GM11168 (cell line): ENCODE measurements around the gene CRKL.
"Not testable (repeated sequence)": the region's sequence is repeated elsewhere in the genome, so short reads cannot be mapped to it uniquely, and the experiment has no call there.

Source experiments
- in situ Hi-C: fragments of 300-500 bp; cut with MboI; formaldehyde crosslinking; loops from one replicate; pipeline ENCODE4 v1.12.0; 2022; ENCODE audit warnings: low sequenced_read_pairs; ENCODE audit not compliant: unreplicated experiment

CRKL gene

DNA sequence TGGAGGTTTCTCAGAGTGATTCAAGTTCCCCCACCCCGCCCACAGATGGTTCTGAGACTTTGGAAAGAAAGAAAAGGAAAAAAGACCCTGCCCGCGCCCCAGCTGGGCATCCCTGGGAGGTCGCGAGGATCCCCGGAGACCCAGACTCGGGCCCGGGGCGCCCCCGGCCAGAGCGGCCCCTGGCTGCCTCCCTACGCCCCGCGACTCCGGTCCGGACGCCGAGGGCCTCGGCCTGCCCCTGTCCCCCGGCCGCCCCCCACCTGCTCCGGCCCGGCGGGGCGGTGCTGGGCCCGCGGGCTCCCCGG, 47.5 kb downstream of the CRKL start:
- in situ Hi-C loops = no loop called here

DNA sequence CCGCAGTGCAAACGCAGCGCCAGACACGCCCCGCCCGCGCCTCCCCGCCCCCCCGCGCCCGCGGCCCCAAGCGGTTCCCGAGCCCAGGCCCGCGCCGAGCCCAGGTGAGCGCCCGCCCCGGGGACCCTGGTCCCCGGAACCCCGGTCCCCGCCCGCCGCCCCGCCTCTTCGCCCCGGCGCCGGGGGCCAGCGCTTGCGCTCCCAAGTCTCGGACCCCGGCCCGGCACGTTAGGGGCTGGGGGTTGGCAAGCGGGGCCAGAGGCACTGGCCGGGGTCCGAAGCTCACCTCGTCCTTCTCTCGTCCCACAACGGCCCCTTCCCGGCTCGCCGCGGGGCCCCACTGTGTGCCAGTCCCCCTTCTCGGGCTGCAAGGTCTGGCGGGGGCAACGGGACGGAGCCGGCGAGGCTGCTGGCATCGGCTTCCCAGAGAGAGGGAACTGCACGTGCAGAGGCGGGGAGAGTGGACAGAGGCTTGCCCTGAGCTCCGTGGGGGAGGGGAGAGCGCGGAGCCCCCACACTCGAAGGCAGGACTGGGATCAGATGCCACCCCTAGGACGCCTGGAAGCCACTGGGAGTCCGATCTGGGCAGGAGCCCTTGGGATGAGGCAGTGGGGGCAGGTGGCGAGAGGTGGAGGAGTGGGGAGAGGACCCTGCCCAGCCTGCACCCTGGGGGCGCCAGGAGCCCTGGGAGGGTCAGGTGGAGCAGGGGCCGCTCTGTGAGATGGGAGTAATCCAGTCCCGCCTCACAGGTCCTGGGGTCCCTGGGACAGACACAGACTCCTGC, 48.1 kb downstream of the CRKL start:
- in situ Hi-C loops = no loop called here

DNA sequence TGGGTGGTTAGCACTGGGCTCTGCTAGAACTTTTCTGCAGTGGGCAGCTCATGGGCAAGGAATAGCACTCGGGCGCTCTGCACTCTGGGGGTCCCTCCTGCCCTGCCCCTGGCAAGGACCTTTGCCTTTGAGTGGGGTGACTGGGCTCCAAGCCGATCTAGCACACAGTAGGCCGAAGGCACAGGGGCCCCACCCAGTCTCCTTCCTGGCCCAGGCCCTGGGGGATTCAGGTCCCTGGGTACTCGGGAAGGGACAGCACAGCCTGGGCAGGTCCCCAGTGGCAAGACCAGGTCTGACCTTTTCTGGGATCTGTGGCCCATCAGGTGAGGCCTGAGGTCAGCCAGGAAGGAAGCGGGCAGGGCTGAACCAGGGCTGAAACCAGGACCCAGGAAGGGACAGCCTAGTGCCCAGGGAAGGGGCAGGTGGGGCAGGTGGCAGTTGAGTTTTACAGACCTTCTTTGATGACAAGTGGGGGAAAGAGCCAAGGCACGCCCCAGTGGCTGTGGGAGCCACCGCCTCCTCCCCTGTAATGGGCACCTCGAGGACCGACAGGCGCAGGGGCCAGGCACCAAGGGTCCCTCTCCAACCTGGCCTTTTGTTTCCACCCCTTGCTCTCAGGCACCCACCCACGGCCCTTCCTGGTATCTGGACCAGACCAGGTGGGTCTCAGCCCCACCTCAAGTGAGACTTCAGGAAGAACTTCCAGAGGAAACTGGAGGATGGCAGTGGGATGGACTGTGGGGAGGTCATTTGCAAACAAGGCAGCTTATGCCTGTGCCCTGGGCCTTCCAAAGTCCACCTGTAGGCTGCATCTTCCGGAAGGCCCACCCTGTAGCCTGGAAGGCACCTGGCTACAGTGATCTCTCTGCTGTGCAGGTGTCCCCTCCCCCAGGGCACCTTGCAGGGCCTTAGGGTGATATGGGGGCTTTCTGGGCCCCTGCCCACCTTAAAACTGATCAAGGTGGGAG, 49.0 kb downstream of the CRKL start:
- in situ Hi-C loops = no loop called here

DNA sequence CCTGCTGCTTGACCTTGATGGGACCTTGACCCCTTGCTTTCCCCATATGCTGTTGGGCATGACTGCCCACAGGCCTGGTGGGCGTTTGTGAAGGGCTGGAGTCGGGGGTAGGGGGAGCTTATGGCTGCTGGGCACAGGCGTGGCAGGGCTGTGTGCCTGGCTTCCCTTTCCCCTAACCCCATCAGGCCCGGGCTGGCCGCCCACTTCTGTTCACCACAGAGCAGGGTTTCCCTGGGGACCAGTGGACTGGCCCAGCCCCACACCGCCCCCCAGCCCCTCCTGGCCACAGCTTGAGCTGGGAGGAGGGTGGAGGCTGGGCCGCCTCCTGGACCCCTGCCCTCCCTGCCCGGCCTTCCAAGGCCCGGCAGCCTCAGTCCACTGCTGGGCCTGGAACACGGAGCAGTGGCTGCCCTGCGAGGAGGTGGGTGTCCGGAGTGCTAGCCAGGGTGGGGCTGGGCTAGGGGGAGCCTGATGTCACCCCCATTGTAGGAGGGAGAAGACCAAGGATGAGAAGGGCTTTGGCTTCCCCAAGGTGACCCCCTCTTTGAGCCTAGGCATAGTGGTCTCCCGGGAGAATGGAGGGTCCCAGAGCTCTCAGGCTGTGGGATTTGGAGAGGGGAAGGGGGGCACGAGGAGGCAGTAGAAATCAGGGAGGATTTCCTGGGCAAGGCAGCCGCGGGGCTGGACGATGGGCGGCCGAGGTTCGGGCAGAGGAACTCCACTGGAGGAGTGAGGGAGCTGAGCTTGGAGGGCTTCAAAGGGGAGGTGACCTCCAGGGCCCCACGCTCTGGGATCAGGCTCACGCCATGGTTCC, 49.9 kb downstream of the CRKL start, which contains the start of gene AIFM3:
Gene AIFM3 (plus strand): TSS at position 373 of the 814 bp plus-strand sequence. CDS start 690 bp downstream, outside the sequence.
- in situ Hi-C loops = no loop called here

DNA sequence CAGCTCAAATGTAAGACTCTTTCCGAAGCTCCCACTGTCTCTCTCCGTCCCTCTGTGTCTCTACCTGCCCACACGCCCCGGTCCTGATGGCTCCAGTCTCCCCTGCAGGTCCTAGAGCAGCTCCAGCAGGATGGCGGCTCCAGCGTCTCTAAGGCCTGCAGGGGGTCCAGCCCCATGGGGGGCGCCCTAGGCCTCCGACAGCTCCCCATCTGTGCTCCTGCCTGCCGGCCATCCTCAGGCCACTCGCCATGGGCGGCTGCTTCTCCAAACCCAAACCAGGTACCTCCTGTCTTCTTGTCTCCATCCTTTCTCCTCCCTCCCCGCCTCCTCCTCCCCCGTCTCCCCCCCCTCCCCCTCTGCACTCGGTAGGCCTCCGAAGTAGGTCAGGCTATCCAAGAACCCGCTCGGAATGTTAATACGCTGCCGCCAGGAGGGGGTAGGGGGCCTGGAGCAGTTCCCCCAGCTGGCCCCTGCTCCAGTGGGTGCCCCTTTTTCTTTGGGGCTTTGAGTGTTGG, 50.5 kb downstream of the CRKL start:
- in situ Hi-C loops = no loop called here

DNA sequence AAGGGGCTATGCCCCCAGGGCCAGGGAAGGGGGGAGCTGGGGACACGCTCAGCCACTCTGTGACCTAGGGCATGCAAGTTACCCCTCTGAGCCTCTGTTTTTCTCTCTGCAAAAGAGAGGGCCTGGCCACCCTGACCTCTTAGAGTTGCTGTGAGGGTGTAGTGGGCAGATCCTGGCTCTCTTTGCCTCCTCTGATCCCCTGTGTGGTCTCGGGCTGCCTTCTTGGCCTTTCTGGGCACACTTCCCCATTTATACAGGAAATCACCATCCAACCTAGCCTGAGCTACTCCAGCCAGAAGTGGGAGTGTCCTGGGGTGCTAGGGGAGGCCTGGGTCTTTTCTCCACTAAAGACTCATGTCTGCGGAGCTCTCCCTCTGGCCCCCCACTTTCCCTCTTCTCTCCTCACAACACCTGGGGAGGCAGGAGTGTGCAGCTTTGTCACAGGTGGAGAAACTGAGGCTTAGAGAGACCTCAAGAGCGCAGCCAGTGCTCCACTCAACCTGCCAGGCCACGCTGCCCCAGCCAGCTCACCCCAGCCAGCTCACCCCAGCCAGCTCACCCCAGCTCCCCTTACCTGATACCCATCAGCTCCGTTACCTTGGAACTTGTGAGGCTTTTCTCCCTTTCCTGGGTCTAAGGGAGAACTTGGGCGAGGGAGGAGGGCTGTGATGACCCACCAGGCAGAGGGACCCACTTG, 51.2 kb downstream of the CRKL start:
- in situ Hi-C loops = no loop called here

DNA sequence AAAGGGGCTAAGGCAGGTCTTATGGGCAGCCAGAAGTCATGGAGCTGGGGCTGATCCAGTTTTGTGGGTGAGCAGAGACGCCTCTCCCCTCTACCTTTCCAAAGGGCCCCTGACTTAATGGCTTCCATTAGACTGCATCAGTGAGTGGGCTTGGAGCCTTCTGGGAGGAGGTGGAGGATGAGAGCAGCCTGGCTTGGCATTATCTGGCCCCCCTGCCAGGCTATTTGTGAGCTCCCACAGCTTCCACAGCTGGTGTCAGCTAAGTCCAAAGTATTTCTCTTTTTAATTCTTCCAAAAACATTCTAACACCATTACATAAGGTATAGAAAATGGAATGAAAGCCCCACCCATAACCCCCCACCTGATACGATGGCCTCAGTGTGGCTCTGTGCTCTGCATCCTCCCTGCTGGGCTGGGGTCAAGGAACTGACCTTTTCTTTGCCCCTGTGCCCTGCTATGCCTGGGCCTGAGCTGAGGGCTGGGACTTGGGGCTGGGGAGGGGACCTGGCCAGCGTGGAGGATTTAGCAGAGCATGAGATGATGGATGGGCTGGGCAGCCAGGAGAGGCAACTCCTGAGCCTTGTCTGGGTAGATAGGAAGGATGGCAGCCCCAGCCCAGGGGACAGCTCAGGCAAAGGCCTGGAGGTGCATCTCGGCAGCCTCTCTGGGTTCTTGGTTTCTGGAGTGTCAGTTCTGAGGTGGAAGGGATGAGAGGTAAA, 53.9 kb downstream of the CRKL start:
- in situ Hi-C loops = no loop called here

DNA sequence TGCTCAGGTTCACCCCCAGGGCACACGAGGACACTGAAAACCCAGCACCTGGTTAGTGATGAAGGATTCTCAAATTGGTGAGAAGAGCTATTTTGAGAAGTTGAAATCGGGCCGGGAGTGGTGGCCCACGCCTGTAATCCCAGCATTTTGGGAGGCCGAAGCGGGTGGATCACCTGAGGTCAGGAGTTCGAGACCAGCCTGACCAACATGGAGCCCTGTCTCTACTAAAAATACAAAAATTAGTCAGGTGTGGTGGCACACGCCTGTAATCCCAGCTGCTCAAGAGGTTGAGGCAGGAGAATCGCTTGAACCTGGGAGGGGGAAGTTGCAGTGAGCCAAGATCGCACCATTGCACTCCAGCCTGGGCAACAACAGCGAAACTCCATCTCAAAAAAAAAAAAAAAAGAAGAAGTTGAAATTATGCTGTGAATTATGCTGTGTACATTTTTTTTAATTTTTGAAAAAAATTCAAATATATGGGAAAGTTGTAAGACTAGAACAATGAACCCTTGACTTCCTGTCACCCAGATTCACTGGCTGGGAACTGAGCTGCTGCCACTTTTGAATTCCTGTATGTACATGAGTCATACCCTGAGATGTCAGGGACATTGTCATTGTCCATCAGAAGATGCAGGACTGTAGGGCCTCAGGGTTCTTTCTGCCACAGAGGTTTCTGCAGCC, 54.9 kb downstream of the CRKL start:
- in situ Hi-C loops = not testable (repeated sequence)

DNA sequence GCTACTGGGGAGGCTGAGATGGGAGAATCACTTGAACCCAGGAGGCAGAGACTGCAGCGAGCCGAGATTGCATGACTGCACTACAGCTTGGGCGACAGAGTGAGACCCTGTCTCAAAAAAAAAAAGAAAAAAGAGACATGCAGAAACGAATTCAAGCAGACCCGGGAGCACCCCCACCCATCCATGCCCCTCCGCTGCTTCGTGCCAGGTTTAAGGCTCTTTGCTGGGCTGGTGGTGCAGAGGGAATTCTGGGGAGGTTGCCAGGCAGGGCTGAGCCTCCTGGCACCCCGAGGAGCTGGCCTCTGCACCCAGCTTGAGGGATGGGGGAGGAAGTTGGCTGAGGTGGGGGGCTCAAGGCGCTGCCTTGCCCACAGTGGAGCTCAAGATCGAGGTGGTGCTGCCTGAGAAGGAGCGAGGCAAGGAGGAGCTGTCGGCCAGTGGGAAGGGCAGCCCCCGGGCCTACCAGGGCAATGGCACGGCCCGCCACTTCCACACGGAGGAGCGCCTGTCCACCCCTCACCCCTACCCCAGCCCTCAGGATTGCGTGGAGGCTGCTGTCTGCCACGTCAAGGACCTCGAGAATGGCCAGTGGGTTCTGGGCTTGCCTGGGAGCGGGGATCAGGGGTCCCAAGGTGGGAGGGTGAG, 55.8 kb downstream of the CRKL start:
- in situ Hi-C loops = no loop called here

DNA sequence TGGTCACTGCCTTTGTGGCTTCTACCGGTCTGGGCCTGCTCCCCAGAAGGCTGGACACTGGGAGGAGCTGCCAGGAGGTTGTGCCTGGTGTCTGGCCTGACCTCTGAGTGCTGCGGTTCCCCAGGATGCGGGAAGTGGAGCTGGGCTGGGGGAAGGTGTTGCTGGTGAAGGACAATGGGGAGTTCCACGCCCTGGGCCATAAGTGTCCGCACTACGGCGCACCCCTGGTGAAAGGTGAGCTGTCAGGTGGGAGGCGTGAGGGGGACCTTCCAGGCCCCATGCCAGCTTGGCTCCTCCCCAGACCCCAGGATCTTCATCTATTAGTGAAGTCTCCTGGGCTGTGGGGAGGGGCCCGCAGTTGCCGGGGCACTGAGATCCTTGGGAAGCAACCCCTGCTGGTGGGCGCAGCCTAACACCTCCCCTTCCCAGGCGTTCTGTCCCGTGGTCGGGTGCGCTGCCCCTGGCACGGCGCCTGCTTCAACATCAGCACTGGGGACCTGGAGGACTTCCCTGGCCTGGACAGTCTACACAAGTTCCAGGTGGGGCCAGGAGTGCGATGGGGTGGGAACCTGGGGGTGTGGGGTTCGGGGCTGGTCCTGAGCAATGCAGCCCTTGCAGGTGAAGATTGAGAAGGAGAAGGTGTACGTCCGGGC, 56.6 kb downstream of the CRKL start:
- in situ Hi-C loops = no loop called here

DNA sequence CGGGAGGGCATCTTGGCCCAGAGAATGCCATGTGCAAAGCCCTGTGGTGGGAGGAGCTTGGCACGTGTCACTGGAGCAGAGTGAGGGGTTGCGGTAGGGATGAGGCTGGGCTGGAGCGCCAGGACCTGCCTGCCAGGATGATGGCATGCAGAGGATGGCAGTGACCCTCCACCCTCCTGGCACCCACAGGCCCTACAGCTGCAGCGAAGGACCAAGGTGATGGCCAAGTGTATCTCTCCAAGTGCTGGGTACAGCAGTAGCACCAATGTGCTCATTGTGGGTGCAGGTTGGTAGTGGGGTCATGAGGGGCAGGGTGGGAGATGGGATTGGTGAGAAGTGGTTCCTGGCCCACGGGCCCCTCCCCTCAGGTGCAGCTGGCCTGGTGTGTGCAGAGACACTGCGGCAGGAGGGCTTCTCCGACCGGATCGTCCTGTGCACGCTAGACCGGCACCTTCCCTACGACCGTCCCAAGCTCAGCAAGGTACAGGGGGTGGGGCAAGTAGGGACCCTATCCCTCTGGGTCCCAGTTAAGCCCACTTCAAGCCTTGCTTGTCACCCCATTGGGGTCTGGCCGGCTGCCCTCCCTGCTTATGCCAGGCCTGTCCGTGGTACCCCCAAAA, 57.2 kb downstream of the CRKL start:
- in situ Hi-C loops = no loop called here

DNA sequence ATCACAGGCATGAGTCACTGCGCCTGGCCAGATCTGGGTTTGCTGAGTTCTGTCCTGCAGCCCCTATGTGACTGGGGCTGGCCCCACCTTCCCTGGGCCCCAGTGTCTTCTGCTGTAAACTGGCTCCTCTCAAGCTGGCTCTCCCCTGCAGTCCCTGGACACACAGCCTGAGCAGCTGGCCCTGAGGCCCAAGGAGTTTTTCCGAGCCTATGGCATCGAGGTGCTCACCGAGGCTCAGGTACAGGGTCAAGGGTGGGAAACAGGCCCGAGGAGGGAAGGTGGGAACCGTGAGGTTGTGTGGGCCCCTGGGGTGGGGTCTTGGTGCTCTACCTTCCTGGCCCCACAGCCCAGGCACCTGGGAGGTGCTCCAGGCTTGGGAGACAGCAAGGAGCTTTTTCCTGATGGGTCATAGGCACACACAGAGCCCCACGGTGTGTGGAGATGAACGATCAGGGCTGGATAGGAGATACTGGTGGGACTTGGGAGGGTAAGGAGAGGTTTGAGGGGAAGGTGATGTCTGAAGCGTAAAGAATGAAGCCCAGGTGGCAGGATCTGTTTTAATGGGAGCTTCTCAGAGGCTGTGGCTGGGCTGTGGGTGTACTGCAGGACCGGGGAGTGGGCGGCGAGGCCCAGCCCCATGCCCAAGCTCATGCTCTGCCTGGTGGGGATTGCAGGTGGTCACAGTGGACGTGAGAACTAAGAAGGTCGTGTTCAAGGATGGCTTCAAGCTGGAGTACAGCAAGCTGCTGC, 58.5 kb downstream of the CRKL start:
- in situ Hi-C loops = no loop called here

DNA sequence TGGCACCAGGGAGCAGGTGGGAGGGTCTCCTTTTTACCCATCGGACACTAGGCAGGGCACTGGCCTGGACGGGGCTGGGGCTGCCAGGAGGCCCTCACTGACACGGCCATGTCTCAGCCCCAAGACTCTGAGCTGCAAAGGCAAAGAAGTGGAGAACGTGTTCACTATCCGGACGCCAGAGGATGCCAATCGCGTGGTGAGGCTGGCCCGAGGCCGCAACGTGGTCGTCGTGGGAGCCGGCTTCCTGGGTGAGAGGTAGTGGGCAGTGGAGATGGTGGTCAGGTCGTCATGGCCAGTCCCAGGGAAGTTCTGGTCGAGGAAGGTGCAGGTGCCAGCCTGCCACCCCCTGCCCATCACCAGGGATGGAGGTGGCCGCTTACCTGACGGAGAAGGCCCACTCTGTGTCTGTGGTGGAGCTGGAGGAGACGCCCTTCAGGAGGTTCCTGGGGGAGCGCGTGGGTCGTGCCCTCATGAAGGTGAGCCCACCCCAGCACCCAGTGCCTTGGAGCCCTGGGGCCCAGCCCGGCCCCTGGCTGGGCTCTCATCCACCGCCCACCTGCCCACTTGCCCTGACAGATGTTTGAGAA, 59.2 kb downstream of the CRKL start:
- in situ Hi-C loops = no loop called here

DNA sequence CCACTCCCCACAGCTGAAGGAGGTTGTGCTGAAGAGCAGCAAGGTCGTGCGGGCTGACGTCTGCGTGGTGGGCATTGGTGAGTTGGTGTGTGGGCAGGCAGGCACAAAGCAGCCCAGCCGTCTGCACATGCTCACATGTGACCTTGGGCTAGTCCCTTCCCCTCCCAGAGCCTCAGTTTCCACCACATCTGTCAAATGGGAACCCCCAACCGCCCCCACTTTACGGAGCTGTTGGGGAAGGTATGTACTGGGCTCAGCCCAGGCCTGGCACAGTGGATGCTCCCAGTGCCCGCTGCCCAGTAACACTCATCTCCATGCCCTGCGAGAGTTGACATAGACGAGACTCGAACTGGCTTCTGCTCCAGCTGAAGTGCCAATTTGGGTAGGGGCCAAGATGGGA, 59.8 kb downstream of the CRKL start:
- in situ Hi-C loops = no loop called here

DNA sequence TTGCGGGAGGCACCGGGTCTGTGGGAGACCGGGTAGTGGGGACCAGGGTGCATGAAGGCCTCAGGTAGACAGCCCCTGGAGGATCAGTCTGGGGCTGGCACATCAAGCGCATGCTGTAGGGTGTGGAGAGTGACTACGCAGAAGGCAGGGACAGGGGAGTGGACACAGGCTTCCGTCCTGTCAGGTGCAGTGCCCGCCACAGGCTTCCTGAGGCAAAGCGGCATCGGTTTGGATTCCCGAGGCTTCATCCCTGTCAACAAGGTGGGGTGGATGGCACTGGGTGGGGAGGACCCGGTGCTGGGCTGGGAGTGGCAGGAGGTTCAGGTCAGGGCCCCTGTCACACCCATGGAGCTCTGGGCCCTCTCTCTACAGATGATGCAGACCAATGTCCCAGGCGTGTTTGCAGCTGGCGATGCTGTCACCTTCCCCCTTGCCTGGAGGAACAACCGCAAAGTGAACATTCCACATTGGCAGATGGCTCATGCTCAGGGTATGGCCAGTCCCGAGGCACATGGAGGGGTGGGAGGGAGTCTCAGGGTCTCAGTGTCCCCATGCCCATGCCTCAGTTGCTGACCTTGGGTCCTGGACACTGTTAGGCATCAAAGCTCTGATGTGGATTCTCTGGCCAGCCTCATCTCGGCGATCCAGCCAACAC, 60.4 kb downstream of the CRKL start:
- in situ Hi-C loops = no loop called here

DNA sequence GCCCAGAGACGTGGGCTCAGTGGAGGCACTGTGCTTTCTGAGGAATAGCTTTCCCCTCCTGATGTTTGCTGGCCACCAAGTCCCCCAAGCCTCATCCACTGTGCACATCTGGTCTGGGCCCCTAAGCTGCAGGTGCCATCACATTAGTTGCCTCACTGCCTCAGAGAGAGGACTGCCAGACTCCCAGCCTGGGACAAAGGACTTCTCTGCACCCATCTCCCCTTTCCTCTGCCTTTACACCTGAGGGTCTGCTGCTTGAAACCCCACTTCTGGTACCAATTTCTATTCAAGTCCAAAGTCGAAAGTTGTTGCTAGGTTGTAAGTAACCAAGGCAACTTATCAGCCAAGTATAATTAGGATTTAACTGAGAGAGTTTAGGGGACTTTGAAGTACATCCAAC, 61.2 kb downstream of the CRKL start:
- in situ Hi-C loops = no loop called here
